ENCODE data around the gene CLEC20A.

CLEC20A gene

GRCh38 chr1:178434899-178435435 is 61.8 kb downstream of the CLEC20A start:
- Histone ChIP-seq H3K9ac (ENCODE audit: insufficient read length, low read depth) (no peak overlapping the region), H3K9me3 (ENCODE audit: insufficient read depth, low read length) (no peaks in the 10 kb centered on the region), H3K36me3 (ENCODE audit: insufficient read depth, insufficient read length, low read length) (no peaks in the 10 kb centered on the region), H3K4me3 (ENCODE audit: insufficient read length, low read depth) (no peak overlapping the region), H3K27me3 (ENCODE audit: insufficient read depth, insufficient read length) (no peaks in the 10 kb centered on the region), H3K4me1 (ENCODE audit: insufficient read depth, insufficient read length) (no peaks in the 10 kb centered on the region)
- no peak for TF ChIP-seq SUZ12 (IDR thresholded peaks at IDR 0.05; ENCODE audit: extremely low read depth, insufficient read depth, insufficient read length)
- no peak for TF ChIP-seq ZNF274 (IDR thresholded peaks at IDR 0.05; ENCODE audit: low read depth, low read length)
- no peak for TF ChIP-seq YY1 (IDR thresholded peaks at IDR 0.05; ENCODE audit: insufficient read depth, insufficient read length)
- no peak for DNase-seq (ENCODE audit: low read depth, low spot score)

GRCh38 chr1:178434360-178434759 is 62.4 kb downstream of the CLEC20A start:
- Histone ChIP-seq H3K4me1 (ENCODE audit: insufficient read depth, insufficient read length) (no peaks in the 10 kb centered on the region), H3K36me3 (ENCODE audit: insufficient read depth, insufficient read length, low read length) (no peaks in the 10 kb centered on the region), H3K9ac (ENCODE audit: insufficient read length, low read depth) (no peak overlapping the region), H3K27me3 (ENCODE audit: insufficient read depth, insufficient read length) (no peaks in the 10 kb centered on the region), H3K4me3 (ENCODE audit: insufficient read length, low read depth) (no peak overlapping the region), H3K9me3 (ENCODE audit: insufficient read depth, low read length) (no peaks in the 10 kb centered on the region)
- TF ChIP-seq ZNF274 (IDR thresholded peaks at IDR 0.05; ENCODE audit: low read depth, low read length) (no peak), YY1 (IDR thresholded peaks at IDR 0.05; ENCODE audit: insufficient read depth, insufficient read length) (no peak), SUZ12 (IDR thresholded peaks at IDR 0.05; ENCODE audit: extremely low read depth, insufficient read depth, insufficient read length) (no peak)
- DNase-seq (ENCODE audit: low read depth, low spot score): no peak

Data from NT2/D1 (cell line).